HG02759 (cell line): Measurements from ENCODE around the gene NPFF.

ENCODE experiments used
- ATAC-seq: cut with Tn5 transposase; IDR thresholded peaks from one replicate; pipeline ENCODE4 v1.9.1; 2021; ENCODE audit warnings: mild to moderate bottlenecking, moderate library complexity; ENCODE audit not compliant: unreplicated experiment

NPFF gene

DNA sequence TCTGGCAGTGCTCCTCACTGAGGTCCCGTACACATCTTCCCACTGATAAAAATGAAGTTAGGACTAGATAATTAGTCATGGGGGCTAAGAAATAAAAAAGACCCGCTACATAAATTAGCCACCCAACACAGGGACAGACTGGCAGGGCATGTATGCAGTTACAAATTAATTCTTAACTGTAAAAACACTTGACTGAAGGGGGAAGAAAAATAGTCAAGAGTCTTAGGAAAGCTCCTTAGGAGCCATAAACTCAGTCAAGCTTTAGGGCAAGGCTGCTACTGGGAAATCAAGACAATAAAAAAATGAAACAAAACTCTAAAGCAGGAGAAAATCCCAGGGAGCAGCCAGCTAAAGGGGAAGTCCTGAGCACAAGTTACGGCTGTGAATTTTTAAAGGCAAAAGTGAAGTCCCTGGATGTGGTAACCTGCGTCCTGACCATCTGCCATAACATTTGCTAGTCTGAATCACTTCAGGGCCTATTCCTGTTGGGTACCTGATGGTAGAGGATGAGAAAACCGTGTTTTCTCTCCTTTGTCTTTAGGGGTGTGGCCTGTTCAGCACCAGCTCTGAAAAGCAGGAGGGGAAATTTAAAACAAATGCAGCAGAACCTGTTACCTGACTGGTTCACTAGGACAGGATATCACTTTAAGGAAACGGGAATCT lies 7.5 kb upstream of the NPFF start:
- ATAC-seq, result no peak

DNA sequence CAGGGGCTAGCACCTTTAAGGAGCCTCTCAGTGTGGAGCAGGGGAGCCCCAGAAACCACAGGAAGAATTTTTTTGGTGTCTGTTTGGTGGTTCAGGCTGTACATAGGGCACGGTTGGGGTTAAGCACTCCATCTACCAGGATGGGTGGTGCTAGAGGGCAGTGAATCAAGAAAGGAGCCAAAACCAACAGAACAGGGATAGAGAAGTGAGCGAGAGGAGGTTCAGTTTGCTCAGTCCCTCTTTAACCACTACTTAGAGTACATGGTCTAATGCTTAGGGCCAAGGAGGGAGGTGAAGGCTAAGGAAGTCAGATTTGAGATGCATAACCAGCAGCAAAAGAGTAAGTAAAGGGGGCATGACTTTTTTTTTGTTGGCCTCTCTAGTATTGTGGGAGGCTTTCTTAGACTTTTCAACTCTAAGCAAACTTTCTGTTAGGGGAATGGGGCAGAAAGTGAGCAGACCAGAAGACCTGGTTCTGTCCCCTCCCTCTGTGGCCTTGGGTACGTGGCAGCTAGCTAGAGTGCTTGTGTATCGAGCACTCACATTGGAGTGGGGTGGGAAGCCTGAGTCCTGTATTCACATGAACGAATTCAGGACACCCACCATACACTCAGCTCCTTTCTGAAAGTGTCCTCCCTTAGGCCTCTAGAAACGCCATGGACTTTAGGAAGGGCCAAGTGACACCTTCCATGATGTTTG lies 6.6 kb upstream of the NPFF start:
- ATAC-seq, result no peak

DNA sequence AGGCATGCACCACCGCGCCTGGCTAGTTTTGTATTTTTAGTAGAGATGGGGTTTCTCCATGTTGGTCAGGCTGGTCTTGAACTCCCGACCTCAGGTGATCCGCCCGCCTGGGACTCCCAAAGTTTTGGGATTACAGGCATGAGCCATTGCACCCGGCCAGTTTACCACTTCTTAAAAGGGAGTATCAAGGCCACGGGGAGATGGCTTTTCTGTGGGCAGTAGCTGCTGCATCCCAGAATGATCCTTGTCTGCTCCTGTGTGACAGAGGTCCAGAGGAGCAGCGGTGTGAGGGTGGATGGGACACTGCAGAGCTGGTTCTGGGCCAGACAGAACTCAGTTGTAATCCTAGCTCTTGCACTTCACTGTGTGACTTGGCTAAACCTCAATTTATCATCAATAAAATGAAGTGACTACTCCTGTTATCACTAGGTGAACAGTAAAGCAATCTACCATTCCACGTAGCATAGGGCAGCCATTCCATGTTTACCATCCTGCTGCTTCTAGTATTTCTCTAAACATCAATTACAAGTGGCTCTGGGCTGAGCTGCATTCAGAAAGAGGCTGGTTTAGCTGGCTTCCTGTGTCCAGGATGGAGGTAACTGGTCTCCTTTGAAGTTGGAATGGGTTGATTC lies 3.0 kb upstream of the NPFF start:
- ATAC-seq, result no peak

DNA sequence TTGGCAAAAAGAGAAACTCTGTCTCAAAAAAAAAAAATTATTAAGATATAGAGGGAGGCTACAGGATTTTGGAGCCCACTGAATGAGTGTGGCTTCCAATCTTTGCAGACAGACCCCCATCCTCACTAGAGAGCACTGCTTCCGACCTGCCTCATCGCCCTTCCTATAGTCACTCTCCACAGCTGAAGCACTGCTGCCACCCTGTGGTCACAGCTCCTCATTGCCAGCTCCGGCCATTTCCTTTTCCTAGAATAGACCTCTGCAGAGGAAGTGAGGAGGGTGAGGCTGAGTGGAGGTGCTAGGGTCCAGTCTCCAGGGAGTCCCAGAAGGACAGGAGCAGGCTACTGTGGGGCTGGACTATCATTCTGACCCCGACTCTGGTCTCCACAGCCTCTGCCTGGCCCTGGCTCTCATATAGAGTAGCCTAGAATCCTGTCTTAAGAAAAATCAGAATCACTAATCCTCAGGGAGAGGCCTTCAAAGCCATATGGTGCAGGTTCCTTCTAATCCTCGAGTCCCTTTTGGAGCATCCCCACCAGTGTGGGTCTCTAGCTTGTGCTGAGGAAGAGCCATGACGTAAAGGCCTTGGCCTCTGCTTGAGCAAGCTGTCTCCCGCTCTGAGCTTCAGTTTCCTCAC lies 1.4 kb upstream of the NPFF start:
- peak; percentile 92 for ATAC-seq

DNA sequence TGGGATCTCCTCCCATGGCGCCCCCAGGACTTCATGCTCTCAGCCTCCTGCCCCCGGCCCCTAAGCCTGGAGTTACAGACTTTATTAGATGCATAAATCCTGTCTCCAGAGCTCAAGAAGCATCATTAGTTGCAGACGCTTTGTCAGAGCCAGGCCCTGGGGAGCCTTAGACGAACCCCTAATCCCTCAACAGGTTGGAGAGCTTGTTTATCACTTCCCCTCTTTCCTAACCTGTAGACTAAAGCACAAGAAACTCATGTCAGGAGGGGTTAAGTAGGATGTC lies 260 bp upstream of the NPFF start:
- no peak for ATAC-seq

DNA sequence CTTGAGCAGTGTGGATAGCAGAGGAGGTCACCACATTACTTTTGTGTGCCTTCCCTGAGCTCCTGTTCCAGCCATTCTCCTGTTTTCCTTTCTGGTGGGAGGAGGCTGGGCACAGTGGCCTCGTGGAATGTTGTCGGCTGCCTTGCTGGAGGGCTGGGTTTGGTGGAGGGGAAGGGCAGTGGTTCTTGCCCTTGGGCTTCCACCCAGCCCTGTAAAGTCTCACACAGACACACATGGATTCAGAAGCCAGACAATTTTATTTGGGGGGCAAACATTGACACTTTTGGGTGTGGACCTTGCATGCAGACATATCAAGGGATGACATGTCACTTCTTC lies 866 bp downstream of the NPFF start:
- ATAC-seq, result no peak

DNA sequence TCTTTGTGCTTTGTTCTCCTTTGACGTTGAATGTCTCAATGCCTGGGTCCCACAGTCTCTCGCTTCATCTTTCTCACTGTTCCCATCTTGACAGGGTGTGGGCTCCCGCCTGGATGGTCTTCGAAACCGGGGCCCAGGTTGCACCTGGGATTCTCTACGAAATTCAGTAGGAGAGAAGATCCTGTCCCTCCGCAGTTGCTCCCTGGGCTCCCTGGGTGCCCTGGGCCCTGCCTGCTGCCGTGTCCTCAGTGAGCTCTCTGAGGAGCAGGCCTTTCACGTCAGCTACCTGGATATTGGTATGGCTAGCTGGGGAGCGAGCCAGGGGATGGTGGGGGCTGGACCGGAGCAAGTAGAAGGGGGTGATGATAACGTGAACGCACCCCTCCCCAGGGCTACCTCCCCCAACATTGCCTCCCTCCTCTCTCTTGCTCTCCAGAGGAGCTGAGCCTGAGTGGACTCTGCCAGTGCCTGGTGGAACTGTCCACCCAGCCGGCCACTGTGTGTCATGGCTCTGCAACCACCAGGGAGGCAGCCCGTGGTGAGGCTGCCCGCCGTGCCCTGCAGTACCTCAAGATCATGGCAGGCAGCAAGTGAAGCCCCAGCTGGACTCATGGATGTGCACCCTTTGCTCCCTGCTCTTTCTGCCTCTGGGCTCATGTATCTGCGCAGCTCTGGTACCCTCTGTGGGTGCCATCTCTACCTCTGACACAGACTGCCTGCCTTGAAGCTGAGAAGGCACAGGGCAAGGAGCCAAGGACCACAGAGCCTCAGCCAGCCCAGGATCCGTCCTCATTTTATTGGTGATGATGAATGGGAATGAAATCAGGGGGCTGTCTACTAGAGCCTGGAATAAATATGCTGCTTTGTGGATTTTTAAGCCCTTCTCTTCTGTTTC lies 1.5 kb downstream of the NPFF start:
- no peak for ATAC-seq

DNA sequence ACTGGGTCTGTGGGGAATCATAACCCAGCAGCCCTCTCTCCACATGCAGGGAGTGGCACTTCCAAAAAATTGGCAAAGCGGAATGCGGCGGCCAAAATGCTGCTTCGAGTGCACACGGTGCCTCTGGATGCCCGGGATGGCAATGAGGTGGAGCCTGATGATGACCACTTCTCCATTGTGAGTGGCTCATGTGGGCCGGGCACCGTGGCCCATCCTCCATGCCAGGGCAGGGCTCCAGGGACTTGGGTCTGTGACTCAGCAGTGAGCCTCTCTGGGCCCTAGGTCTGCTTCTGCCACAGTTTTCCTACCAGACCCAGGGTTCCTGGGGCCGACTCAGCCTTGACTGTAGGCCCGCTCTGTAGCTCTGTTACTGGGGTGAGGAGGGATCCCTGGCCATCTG lies 2.2 kb downstream of the NPFF start:
- ATAC-seq, result no peak

DNA sequence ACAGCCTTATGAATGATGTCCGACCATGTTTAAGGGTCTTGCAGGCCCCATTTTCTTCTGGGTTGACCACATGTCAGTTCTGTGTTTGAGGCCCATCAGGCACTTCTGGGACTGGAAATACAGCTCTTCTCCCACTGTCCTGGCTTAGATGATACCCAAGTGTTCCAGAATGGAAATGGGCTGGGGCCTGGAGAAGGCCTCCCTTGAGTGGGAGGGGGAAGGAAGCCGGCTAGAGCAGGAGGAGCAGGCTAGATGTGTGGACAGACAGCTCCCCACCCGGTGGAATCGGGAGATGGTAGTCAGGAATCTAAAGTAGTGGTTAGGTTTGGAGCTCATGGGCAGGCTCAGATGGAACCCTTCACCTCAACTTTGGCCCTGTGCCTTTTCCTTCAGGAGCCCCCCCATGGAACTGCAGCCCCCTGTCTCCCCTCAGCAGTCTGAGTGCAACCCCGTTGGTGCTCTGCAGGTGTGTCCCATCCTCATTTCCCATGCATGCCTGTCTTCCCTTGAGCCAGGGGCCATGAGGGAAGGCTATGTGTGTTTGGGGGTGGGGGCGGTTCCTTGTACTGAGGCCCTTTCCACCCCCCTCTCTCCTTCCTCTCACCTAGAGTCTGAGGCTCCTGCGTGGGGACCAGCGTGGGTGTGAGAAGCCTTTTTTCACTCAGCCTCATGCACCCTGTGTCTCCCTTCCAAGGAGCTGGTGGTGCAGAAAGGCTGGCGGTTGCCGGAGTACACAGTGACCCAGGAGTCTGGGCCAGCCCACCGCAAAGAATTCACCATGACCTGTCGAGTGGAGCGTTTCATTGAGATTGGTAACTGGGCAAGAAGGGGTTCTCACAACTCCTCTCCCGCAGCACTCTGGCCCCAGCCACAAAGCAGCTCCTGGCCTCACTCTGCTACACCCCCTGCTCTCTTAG lies 3.0 kb downstream of the NPFF start:
- no peak for ATAC-seq

DNA sequence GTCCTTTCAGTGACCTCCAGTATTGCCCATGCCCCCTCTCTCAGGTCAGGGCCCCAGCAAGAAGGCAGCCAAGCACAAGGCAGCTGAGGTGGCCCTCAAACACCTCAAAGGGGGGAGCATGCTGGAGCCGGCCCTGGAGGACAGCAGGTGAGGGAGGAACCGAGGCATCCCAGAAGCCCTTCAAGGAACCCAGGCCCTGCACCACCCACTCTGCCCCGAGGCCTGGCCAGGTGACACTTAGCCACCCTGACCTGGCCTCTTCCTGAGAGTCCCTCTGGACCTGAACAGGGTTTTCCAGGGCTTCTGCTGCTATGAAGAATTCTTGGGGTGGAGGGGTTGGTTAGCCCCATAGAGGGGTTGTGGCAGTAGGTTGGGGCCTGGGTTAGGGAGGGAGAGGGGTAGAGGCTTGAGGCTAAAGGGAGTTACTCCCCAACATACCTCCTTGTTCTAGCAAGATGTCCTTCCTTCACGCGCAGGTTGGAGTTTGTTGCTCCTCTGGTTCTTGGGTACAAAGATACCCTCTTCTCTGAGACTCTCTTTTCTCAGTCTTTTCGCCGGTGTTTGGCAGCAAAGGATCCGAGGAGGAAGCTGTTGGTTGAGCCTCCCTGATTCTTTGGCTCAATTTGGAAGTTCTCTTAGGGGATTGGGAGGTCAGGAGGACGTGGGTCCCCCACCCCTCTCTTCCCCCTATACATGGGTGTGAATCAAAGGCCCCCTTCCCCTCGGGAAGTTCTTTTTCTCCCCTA lies 4.1 kb downstream of the NPFF start:
- ATAC-seq, result no peak

DNA sequence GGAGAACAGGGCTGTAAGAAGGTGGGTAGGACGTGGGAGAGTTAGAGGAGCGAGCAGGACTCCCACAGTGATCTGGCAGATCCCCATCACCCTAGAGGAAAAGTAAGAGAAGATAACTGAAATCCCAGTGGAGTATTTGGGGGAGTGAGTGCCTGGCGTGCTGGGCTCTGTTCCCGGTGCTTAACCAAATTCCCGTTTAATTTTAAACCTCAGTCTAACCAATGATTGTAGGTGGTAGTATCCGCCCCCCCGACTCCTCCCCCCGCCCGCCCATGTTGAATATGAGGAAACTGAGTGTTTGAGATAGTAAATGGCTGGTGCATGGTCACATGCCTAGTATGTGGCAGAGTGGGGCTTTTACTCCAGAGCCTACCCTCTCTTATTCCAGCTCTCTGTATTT lies 5.0 kb downstream of the NPFF start:
- ATAC-seq, result no peak

DNA sequence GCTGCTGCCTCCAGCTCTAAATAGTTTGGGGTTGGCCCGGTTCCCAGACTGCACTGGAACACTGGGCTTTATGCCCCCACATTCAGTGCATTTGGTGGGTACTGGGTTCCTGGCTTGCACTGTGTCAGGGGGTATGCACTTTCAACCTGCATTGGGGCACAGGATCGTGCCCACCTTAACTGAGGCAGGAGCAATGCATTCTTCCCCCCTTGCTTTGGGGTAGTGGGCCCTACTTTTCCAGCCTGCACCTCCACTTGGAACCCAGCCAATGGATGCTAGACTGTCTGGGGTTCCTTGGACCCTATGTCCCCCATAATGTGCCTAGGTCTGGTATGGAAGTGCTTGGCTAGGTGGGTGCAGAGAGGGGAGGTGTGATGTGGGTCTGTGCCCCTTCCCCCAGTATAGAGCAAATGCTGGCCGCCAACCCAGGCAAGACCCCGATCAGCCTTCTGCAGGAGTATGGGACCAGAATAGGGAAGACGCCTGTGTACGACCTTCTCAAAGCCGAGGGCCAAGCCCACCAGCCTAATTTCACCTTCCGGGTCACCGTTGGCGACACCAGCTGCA lies 5.6 kb downstream of the NPFF start:
- ATAC-seq, result no peak

DNA sequence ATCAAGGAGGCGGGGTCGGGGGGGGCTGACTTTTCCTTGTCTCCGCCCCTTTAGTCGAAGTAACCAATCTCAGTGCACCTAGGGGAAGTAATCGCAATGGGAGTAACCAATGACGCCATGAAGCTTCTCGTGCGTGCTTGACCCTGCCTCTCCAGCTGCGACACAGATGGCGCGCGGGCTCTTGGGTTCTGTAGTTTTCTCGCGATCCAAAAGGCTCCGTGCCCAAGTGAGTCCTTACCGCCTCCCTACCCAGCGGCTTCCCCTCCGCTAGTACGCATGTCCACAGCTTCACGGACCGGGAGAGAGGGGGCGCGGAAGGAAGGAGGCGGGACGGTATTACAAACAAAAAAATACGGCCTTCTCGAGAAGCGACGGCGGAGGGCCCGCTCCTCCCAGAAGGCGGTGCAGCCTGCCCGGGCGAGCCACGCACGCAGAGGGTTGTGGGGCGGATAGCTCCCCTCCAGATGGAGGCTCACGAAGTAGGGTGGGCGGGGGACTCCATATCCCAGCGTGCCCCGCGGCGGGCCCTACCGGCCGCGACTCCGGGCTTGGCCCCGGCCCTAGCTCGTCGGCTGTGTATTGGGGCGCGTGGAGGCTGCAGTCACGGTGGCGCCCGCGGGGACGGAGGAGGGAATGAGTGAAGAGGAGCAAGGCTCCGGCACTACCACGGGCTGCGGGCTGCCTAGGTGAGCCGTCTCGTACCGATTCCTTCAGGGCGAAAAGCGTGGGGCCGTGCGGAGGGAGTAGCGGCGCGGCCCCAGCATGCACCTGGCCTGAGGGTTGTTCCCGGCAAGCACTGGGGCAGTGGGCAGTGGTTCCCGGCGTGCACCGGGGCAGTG lies 6.3 kb downstream of the NPFF start, which contains the start of gene TARBP2:
Gene TARBP2 (plus strand): TSS at position 508 of the 839 bp plus-strand sequence. CDS start 126 bp downstream, at position 634.
- ATAC-seq, result peak; percentile 75

DNA sequence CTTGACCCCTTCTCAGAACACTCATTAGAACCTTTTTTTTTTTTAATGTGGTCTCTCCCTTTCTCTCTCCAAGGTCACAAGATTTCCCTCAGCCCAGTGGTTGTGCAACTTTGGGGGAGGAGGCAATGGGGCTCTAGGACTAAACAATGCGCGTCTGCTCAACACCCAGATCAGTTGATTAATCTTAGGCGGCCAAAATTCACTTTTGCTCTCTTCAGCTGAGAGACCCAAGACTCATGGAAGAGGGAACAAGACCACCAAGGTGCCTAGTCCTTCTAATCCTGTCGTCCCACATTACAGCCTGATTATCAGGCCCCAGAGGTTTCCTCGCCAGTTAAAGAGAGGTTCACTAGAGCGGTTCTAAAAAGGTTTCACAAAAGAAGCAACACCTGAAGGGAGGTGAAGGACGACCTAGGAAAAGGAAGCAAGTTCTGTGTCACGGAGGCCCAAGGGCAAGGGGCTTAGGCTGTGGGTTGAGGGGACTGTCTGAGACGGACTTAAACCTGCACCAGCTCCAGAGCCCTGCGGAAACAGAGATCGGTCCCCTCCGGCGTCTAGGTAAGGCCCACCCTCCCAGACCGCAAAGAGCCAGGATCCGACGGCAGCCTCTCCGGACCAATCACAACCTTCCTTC lies 7.0 kb downstream of the NPFF start:
- ATAC-seq, result no peak

DNA sequence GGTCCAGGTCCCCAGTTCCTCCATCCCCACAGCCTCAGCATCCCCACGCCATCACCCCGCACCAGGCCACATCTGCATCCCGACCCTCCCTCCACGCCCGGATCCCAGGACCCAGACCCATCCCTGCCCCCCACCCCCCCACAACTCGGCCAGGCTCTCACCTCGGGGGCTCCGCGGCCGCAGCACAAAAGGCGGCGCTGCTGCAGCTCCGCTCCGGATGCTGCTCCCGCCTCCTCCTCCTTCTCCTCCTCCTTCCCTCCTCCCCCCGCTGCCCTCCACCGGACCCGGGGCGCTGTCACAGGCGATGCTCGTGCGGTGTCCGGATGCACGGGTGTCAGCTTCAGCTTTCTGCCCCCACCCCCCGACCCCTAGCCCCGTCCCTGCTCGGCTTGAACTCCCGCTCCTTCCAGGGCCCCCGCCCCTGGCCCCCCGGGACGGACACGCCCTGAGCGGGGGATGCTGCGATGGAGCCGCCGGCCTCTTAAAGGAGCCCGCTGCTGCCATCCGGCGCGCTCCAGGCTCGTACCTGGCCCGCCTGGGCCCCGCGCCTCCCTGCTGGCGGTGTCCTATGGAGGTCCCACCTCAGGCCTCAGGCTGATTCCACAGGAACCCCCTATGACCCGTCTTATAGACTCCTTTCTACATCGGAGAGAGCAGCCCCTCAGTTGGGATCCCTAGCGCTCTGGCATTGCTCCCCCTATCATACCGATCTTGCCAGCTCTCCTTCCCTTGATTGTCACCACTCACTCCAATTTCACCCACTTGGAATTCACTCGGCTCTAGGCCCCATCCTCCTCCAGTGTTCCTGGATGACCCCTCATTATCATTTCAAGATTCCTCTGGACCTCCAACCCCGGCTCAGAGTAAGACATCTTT lies 7.8 kb downstream of the NPFF start, which contains the start of gene MAP3K12:
Gene MAP3K12 (minus strand): TSS at position 193 of the 876 bp plus-strand sequence. CDS start 12,067 bp downstream, outside the sequence.
- no peak for ATAC-seq

DNA sequence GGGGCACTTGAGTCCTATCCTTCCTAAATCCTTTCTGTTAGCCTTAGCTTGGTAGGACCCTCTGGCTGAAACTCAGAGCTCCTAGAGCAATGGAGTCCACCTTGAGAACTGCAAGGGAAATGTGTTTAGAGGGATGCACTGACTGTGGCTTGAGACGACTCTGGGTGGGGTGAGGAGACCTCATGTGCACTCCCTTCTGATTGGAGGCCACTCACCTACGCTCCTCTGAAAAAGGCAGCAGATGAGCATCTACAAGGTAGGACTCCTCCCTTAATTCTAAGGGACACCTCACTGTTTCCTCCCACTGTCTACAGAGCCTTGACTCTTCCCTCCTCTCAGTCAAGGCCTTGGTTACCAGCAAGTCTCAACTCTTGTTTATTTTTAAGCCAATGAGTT lies 9.1 kb downstream of the NPFF start:
- no peak for ATAC-seq

DNA sequence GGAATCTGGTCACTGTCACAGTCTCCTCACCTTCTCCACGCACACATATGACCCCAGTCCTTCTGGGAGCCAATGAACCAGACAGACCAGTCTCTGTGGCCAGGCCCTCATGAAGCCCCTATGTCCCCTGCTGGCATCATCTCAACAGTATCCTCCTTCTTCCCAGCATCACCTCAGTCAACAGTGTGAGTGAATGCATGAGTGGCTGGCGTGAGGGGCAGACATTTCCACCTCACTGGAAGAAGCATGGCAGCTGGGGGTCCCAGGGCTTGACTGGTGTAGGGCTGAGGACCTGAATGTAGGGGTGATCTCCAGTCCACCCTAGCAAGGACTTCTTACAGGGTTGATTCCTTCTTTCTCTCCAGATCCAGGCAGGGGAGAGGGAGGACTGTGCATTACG lies 9.8 kb downstream of the NPFF start:
- no peak for ATAC-seq
